Right ventricle myocardium superior (tissue), 1 donor: ENCODE results near the gene LCN1. TPM values are rescaled to one million over a fixed set of nuclear protein-coding genes. Genes with fewer than 3 reads are reported as not detected.
"Not testable (repeated sequence)": the region's sequence is repeated elsewhere in the genome, so short reads cannot be mapped to it uniquely, and the experiment has no call there.

Experiments used
- ATAC-seq: fragments of 200-7000 bp; cut with Tn5 transposase; one replicate; pipeline ENCODE4 v1.9.1; 2020; ENCODE audit warnings: mild to moderate bottlenecking; ENCODE audit not compliant: poor library complexity
- DNase-seq: peaks from one replicate; pipeline ENCODE4 v3.0.0-alpha.2; 2020
- intact Hi-C: fragments of 100-400 bp; cut with DNase I; formaldehyde crosslinking; loops from one replicate; pipeline ENCODE4 v1.11.2; 2022
- total RNA-seq: library from RNA; stranded (reverse); fragmentation: NEBNext Ultra II Directional; extraction: Animal tissue kit (Norgen Biotek cat#: 25700); gene quantifications from one replicate; pipeline ENCODE4 v1.2.1, GENCODE V29; 2021
- donor health status: DM: no; HTN: yes; CAD: no; lungs with severe emphysema.

Gene LCN1
- total RNA-seq, 1 donor from 2014 or later: not detected

DNA sequence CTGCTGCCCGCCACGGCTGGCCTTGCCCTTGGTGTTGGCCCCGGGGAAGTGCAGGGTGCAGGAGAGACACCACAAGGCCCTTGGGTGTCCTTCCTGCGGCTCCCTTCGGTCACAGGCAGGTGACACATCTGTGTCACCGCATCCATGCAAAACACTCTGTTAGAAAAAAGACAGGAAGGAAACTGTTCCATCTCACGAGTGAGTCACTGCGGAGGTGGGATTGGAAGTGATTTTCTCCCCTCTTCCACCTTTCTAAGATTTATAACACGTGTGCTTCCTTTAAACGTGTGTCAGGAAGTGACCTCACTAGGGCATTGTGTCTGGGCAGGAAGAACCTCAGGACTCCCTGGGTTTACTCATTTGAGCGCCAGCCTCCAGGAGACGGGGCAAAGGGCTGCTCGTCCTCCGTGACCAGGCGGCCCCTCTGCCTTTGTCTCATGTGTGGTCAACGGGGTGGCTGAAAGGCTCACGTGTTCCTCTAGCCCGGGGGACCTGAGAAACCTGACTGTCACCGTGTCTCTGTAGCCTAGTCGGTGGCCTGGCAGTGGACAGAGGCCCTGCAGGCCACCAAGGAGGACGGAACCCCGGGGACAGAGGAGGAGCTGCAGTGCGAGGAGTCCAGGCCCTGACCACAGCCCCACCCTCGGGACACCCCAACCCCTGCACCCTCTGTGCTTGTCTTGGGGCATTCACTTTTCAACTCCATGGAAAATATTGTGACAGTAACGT lies 4.9 kb upstream of the LCN1 start:
- no peak for ATAC-seq
- intact Hi-C loops: no loop called here
- DNase-seq: no peak

- ATAC-seq (no peak), DNase-seq (no peak)
- intact Hi-C loops: no loop called here
Observed at GRCh38 chr9:135517407-135517822, 3.8 kb upstream of the LCN1 start.

DNA sequence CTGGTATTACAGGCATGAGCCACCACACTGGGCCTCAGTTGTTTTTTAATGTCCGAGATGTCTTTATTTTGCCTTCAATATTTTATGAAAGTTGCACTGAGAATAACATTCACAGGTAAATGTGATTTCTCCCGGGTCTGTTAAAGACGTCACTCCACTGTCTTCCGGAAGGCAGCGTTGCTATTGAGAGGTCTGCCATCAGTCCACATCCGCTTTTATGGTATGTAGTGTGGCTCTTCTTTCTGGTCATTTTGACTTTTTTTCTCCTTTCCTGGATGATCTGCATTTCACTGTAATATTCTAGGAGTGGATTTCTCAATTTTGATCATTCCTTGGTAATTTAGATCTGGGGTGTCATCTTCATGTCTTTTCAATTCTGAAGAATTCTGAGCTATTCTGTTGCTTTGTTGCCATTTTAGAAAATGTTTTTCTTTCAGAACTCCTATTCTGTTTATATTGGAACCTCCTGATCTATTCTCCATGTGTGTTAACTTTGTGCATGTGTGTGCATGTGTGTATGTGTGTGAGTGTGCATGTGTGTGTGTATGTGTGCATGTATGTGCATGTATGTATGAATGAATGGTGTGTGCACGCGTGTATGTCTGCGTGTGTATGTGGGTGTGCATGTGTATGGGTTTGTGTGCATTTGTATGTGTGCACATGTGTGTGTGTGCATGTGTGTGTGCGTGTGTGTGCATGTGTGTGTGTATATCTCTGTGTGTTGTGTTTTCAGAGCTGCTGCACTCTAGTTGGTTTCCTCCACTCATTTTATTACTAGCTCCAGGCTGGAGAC lies 1.9 kb upstream of the LCN1 start:
- intact Hi-C loops: no loop called here
- ATAC-seq (no peak), DNase-seq (no peak)

- ATAC-seq (no peak), DNase-seq (no peak)
- intact Hi-C loops: no loop called here
Observed at GRCh38 chr9:135521608-135522095, 412 bp downstream of the LCN1 start.

GRCh38 chr9:135522137-135522877 lies 1.1 kb downstream of the LCN1 start:
- intact Hi-C loops: no loop called here
- DNase-seq: no peak
- ATAC-seq: no peak

DNA sequence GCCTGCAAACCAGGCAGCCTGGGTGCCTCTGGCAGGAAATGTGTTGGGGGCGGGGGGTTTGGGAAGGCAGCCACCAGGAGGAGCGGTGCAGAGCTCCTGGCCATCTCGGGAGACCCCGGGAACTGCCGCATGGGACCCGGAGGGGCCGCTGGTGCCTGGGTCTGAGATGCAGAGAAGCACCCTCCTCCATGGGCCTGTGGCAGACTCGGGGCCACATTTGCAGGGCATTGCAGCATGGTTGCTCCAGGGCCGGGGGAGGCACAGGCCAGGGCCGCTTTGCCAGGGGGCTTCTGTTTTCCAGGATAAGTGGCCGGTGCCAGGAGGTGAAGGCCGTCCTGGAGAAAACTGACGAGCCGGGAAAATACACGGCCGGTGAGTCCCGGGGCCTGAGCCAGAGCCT lies 1.7 kb downstream of the LCN1 start:
- no peak for DNase-seq
- intact Hi-C loops: no loop called here
- ATAC-seq: no peak

DNA sequence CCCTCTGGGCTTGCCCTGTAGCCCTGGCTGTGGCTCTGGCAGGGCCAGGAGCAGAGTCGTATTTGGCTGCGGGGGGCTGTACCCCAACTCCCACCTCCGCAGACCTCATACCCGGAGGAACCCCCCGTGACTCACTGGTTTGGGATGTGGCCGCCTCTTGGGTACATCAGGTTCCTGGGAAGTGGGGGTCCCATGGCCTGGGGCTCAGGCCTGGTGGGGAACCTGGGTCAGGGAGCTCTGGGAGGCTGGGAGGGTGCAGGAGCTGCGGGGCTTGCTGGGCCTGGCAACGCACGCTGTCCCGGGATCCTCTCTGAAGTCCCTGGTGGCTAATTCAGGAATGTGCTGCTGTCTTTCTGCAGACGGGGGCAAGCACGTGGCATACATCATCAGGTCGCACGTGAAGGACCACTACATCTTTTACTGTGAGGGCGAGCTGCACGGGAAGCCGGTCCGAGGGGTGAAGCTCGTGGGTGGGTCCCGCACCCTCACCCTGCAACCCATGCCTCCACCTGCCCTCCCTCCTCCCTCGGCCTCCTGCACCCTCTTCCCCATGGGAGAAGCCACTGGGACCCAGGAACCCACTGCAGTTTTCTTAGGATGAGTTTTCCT lies 2.4 kb downstream of the LCN1 start:
- intact Hi-C loops: no loop called here
- ATAC-seq: no peak
- DNase-seq: no peak

DNA sequence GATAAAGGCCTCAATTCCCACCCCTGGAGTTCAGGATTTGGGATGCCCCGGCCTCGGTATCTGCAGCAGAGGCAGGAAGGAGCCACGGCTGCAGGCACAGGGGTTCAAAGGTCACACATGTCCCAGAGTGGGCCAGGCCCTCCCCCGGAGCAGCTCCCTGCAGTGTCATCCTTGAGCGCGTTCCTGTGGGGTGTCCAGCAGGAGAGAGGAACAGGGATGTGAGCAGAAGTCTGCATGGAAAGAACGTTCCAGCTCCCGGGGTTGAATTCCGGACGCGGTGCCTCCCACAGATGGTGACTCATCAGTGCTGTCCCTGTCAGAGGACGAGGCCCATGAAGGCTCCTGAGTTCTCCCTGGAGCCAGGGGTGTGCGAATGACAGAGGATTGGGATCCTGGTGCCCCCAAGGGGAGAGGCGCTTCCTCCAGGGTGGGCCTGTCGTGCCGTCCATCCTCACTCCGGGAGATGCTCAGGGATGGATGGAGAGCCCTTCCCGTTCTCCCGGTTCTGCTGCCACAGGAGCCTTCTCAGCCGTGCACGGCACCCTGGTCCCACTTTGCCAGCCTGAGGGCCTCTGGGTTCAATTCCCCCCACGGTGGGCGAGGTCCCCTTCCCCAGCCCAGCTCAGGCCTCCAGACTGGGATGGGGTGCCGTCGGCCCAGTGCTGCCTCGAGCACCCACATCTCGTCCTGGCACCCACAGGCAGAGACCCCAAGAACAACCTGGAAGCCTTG lies 3.1 kb downstream of the LCN1 start:
- intact Hi-C loops: no loop called here
- ATAC-seq: no peak
- no peak for DNase-seq

GRCh38 chr9:135525241-135526088 lies 4.2 kb downstream of the LCN1 start:
- intact Hi-C loops: no loop called here
- DNase-seq: no peak
- ATAC-seq: no peak

GRCh38 chr9:135526089-135526729 lies 5.0 kb downstream of the LCN1 start:
- DNase-seq (no peak), ATAC-seq (no peak)
- intact Hi-C loops: no loop called here

DNA sequence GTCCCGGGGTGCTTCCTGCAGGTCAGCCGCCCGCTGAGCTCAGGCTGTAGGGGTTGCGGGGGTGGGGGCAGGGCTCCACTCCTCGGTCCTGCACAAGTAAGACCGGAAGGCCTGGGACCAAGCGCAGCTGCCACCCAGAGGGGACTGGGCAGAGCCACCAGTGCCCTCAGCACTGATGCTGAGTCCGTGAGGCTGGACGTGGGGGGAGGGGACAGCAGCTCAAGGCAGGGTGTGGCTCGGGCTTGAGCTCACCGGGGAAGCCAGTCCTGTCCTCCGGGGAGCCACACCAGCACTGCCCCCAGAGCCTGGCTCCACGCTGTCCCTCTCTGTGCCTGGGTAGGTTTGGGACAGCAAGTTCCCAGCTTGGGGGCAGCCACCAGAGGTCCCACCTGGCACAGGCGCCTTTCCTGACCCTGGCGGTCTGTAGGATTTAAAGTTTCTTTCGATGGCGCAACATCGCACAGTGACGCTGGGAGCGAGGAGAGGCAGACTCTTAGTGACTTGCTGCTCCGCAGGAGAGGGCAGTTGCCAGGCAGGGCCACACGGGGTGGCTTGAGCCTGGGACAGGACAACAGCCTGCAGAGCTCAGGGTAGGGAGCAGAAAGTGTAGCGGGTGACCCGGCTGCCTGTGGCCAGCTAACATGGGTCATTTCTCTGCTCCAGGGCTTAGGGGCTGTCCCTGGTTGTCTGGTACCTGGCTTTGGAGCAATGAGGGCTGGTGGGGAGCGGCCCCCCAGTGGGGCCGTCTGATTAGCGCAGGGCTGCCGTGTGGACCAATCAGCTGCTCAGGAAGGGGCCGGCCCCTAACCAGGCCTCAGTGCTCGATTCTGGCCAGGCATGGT lies 5.7 kb downstream of the LCN1 start:
- intact Hi-C loops: no loop called here
- DNase-seq (no peak), ATAC-seq (no peak)

- ATAC-seq, DNase-seq, intact Hi-C loops: not testable (repeated sequence)
Observed at GRCh38 chr9:135528842-135529435, 7.7 kb downstream of the LCN1 start.

DNA sequence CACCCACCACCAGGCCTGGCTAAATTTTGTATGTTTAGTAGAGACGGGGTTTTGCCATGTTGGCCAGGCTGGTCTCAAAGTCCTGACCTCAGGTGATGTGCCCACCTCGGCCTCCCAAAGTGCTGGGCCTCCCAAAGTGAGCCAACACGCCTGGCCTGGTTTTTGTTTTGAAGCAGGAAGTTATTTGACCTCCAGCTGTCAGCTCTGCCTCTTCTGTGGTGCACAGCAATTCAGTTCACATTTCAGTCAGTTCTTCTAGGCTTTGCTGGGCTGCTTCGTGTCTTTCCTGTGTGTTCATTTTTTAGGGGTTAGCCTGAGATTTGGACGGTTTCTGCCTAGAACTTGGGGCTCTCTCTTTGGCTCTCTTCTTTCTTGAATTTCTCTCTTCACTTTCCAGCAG lies 8.9 kb downstream of the LCN1 start:
- DNase-seq (no peak), ATAC-seq (no peak)
- intact Hi-C loops: no loop called here

DNA sequence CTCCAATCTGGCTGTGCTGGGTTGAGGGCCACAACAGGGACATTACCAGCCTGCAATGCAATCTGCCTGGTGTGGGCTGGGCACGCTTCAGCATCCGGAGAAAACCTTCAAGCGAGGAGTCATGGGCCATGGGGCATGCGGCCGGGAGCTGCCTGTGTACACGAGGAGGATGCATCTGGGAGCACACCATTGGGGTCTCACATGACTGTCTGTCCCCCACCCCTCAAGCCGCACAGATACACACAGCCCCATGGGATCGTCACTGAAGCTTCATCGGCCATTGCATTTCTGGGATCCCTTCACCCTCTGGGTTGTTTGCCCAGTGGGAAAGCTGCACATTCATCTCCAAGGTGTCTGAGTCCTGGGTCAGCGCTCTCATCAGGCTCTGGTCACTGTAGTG lies 9.9 kb downstream of the LCN1 start:
- intact Hi-C loops: no loop called here
- DNase-seq: no peak
- ATAC-seq: no peak

- no peak for ATAC-seq
- DNase-seq: no peak
- intact Hi-C loops: no loop called here
Observed at GRCh38 chr9:135533113-135533512, 11.9 kb downstream of the LCN1 start.

GRCh38 chr9:135533674-135534073 lies 12.4 kb downstream of the LCN1 start:
- ATAC-seq (no peak), DNase-seq (no peak)
- intact Hi-C loops: no loop called here
